Tibial nerve (tissue), 3 donors: ENCODE measurements around the gene FABP6.

Experiments
- POLR2A ChIP-seq, 2 donors: fragments of 450-650 bp; IDR thresholded peaks; one replicate each; pipeline ENCODE4 v1.6.1; 2017; ENCODE audit warnings: antibody characterized with exemption in 2 of 2, mild to moderate bottlenecking in 2 of 2, moderate library complexity in 2 of 2
- TF ChIP-seq, protein P1 (sequence below), 5 experiments: fragments of 200-600 bp in 3 of 5; fragments of 450-650 bp in 2 of 5; sonication (generic) in 3 of 5; IDR thresholded peaks; one replicate each; pipeline ENCODE4 v1.5.1; 2016 to 2019; ENCODE audit warnings: antibody characterized with exemption in 5 of 5, mild to moderate bottlenecking in 3 of 5, moderate library complexity in 2 of 5

DNA sequence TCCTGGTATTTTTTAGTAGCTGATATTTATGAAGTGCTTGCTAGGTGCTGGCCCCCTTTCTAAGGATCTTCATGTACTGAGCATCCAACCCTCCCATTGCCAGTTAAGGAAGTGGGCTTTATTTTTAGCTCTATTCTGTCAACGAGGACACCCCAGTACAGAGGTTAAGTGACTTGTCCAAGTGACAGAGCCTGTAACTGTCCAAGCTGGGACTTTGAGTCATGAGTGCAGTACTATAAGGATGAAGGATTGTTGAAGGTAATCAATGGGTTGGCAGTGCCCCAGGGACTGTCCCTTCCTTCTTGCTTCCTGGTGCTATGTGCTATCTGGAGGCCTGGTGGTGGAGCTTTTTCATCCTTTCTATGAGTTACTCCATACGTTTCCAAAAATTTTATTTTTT, 18.0 kb upstream of the FABP6 start:
- TF ChIP-seq POLR2A (IDR thresholded peaks at IDR 0.05), result no peak
- TF ChIP-seq, protein P1, sequence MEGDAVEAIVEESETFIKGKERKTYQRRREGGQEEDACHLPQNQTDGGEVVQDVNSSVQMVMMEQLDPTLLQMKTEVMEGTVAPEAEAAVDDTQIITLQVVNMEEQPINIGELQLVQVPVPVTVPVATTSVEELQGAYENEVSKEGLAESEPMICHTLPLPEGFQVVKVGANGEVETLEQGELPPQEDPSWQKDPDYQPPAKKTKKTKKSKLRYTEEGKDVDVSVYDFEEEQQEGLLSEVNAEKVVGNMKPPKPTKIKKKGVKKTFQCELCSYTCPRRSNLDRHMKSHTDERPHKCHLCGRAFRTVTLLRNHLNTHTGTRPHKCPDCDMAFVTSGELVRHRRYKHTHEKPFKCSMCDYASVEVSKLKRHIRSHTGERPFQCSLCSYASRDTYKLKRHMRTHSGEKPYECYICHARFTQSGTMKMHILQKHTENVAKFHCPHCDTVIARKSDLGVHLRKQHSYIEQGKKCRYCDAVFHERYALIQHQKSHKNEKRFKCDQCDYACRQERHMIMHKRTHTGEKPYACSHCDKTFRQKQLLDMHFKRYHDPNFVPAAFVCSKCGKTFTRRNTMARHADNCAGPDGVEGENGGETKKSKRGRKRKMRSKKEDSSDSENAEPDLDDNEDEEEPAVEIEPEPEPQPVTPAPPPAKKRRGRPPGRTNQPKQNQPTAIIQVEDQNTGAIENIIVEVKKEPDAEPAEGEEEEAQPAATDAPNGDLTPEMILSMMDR (IDR thresholded peaks at IDR 0.05), result no peak
